ENCODE results near the gene VAV2. TPM values are rescaled to one million over a fixed set of nuclear protein-coding genes. Genes with fewer than 3 reads are reported as not detected.
A peak's percentile ranks its signal among the peaks of the same experiment; 100 is the strongest.

Gene VAV2
- total RNA-seq, 4 donors from 2014 or later, result 10.3 to 20.1 (median 13.1) TPM

- H3K4me1 ChIP-seq, result peaks cover 0 to 52% (median 24%) of the 10 kb centered on the region in 4 donors
- no peaks in the 10 kb centered on the region for H3K9me3 ChIP-seq
- TF ChIP-seq POLR2A (IDR thresholded peaks at IDR 0.05) (no peak), EP300 (IDR thresholded peaks at IDR 0.05) (no peak)
- TF ChIP-seq, protein P1, sequence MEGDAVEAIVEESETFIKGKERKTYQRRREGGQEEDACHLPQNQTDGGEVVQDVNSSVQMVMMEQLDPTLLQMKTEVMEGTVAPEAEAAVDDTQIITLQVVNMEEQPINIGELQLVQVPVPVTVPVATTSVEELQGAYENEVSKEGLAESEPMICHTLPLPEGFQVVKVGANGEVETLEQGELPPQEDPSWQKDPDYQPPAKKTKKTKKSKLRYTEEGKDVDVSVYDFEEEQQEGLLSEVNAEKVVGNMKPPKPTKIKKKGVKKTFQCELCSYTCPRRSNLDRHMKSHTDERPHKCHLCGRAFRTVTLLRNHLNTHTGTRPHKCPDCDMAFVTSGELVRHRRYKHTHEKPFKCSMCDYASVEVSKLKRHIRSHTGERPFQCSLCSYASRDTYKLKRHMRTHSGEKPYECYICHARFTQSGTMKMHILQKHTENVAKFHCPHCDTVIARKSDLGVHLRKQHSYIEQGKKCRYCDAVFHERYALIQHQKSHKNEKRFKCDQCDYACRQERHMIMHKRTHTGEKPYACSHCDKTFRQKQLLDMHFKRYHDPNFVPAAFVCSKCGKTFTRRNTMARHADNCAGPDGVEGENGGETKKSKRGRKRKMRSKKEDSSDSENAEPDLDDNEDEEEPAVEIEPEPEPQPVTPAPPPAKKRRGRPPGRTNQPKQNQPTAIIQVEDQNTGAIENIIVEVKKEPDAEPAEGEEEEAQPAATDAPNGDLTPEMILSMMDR (IDR thresholded peaks at IDR 0.05), result no peak
- peak overlapping the region in 2 of 4 donors; percentile 17 to 41 for H3K27ac ChIP-seq
- no peaks in the 10 kb centered on the region for H3K27me3 ChIP-seq
- H3K36me3 ChIP-seq, result no peaks in the 10 kb centered on the region
- DNase-seq (ENCODE audit: low spot score in 2 of 2), result no peak
- 82 to 85% methylated on average over 5 to 7 of the region's 8 CpGs for WGBS, 2 donors
- peak overlapping the region in 1 of 4 donors; percentile 16 for H3K4me3 ChIP-seq
Observed at GRCh38 chr9:133951265-133951664, 40.9 kb downstream of the VAV2 start.

DNA sequence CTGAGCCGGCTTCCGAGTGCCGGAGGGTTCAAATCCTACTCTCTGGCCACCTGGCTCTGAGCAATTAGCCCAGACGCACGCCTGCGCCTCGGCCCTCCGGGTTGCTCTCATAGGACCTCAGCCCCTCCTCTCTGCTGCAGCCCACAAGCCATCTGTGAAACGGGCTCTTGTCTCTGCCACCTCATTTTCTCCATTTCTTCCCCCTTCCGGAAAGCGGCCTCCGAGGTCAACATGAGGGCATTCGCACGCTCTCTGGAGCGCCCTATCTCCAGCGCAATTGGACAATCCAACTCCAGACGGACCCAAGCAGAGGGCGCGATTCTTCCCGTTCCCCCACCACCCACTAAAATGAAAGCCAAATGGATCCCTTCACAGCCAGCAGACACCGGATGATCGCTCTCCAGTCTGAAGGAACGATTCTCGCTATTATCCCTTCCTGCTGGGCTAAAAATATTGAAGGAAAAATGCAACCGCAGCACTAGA is 41.5 kb downstream of the VAV2 start:
- H3K36me3 ChIP-seq, result peaks cover 0 to 5% (median 0%) of the 10 kb centered on the region in 3 donors
- H3K9me3 ChIP-seq, result no peaks in the 10 kb centered on the region
- WGBS, 2 donors, result 17 to 49% methylated on average over 25 of the region's 25 CpGs
- H3K4me1 ChIP-seq, result peaks cover 0 to 48% (median 18%) of the 10 kb centered on the region in 4 donors
- DNase-seq (ENCODE audit: low spot score in 2 of 2), result no peak
- no peaks in the 10 kb centered on the region for H3K27me3 ChIP-seq
- peak overlapping the region in 1 of 4 donors; percentile 16 for H3K4me3 ChIP-seq
- no peak for TF ChIP-seq POLR2A (IDR thresholded peaks at IDR 0.05)
- TF ChIP-seq EP300 (IDR thresholded peaks at IDR 0.05), result peak in 1 of 2 donors; percentile 55
- TF ChIP-seq, protein P1 (IDR thresholded peaks at IDR 0.05), result no peak
- H3K27ac ChIP-seq, result peak overlapping the region in 2 of 4 donors; percentile 41 to 55

- H3K4me1 ChIP-seq, result peaks cover 0 to 48% (median 19%) of the 10 kb centered on the region in 4 donors
- no peak for DNase-seq (ENCODE audit: low spot score in 2 of 2)
- no peaks in the 10 kb centered on the region for H3K9me3 ChIP-seq
- peaks cover 0 to 5% (median 0%) of the 10 kb centered on the region in 3 donors for H3K36me3 ChIP-seq
- 52 to 69% methylated on average over 13 of the region's 13 CpGs for WGBS, 2 donors
- peak overlapping the region in 2 of 4 donors; percentile 41 to 55 for H3K27ac ChIP-seq
- no peak for TF ChIP-seq POLR2A (IDR thresholded peaks at IDR 0.05)
- no peak for TF ChIP-seq EP300 (IDR thresholded peaks at IDR 0.05)
- TF ChIP-seq, protein P1 (IDR thresholded peaks at IDR 0.05), result no peak
- no peak overlapping the region for H3K4me3 ChIP-seq
- H3K27me3 ChIP-seq, result no peaks in the 10 kb centered on the region
Observed at GRCh38 chr9:133950192-133950591, 41.9 kb downstream of the VAV2 start.

- H3K9me3 ChIP-seq, result no peaks in the 10 kb centered on the region
- peaks cover 0 to 5% (median 0%) of the 10 kb centered on the region in 3 donors for H3K36me3 ChIP-seq
- WGBS, 2 donors, result 83 to 94% methylated on average over 13 to 14 of the region's 14 CpGs
- H3K27ac ChIP-seq, result no peak overlapping the region
- H3K4me3 ChIP-seq, result no peak overlapping the region
- no peak for DNase-seq (ENCODE audit: low spot score in 2 of 2)
- peaks cover 0 to 47% (median 19%) of the 10 kb centered on the region in 4 donors for H3K4me1 ChIP-seq
- TF ChIP-seq EP300 (IDR thresholded peaks at IDR 0.05), result no peak
- TF ChIP-seq, protein P1 (IDR thresholded peaks at IDR 0.05), result no peak
- TF ChIP-seq POLR2A (IDR thresholded peaks at IDR 0.05), result no peak
- H3K27me3 ChIP-seq, result no peaks in the 10 kb centered on the region
Observed at GRCh38 chr9:133949486-133950061, 42.5 kb downstream of the VAV2 start.

Measured in tibial nerve (tissue), 4 donors.